Liver (tissue), 3 donors: ENCODE data around the gene PTPRN2.

Experiments
- CTCF ChIP-seq: fragments of 150-350 bp; IDR thresholded peaks from 2 replicates; pipeline ENCODE4 v1.5.1; 2017; ENCODE audit warnings: improper control_type of control experiment, low read depth, low read length; ENCODE audit not compliant: missing input control
- EGR1 ChIP-seq, 2 donors: IDR thresholded peaks; 2 replicates each; pipeline ENCODE4 v1.6.1; 2016 to 2018; ENCODE audit warnings: antibody characterized with exemption in 2 of 2, low read depth in 2 of 2
- FOXA1 ChIP-seq: IDR thresholded peaks from 2 replicates; pipeline ENCODE4 v1.6.1; 2016; ENCODE audit warnings: antibody characterized with exemption
- HNF4G ChIP-seq: IDR thresholded peaks from 2 replicates; pipeline ENCODE4 v1.6.1; 2016; ENCODE audit warnings: antibody characterized with exemption
- RAD21 ChIP-seq, 2 donors: IDR thresholded peaks; 2 replicates each; pipeline ENCODE4 v1.6.1; 2016; ENCODE audit warnings: antibody characterized with exemption in 2 of 2, mild to moderate bottlenecking in 2 of 2
- SP1 ChIP-seq: IDR thresholded peaks from 2 replicates; pipeline ENCODE4 v1.6.1; 2018; ENCODE audit warnings: antibody characterized with exemption, mild to moderate bottlenecking
- TAF1 ChIP-seq: conservative IDR thresholded peaks from 2 replicates; pipeline ENCODE4 v1.6.1; 2016; ENCODE audit warnings: antibody characterized with exemption, mild to moderate bottlenecking
- YY1 ChIP-seq: IDR thresholded peaks from 2 replicates; pipeline ENCODE4 v1.6.1; 2016; ENCODE audit warnings: antibody characterized with exemption, mild to moderate bottlenecking
- ZBTB33 ChIP-seq: IDR thresholded peaks from 2 replicates; pipeline ENCODE4 v1.6.1; 2016; ENCODE audit warnings: antibody characterized with exemption
- TF ChIP-seq, protein P1 (sequence below): IDR thresholded peaks from 2 replicates; pipeline ENCODE4 v1.6.1; 2016; ENCODE audit warnings: antibody characterized with exemption
- TF ChIP-seq, protein P2 (sequence below): IDR thresholded peaks from 2 replicates; pipeline ENCODE4 v1.6.1; 2016; ENCODE audit warnings: antibody characterized with exemption
- TF ChIP-seq, protein P3 (sequence below): IDR thresholded peaks from 2 replicates; pipeline ENCODE4 v1.6.1; 2016; ENCODE audit warnings: antibody characterized with exemption, mild to moderate bottlenecking
- donor health status: healthy.
- donor health status: healthy.

DNA sequence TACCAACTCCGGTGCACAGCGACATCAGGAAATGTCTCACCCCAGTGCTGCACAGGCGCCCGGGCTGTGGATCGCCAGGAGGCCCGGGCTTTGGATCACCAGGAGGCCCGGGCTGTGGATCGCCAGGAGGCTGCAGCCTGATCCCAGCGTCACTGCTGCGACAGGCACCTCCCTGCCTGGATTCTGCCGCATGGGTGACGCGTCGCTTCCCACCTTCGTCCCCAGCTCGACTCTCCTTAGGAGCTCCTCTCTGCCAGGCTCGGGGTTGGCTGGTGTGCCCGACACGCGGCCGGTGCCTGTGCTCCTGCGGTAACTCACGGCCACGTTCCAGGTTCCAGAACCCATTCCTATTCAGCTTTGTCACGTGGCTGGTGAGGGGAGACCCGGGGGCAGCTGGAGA, 993.3 kb downstream of the PTPRN2 start:
- no peak for TF ChIP-seq CTCF
- no peak for TF ChIP-seq RAD21 (IDR thresholded peaks at IDR 0.05)
- TF ChIP-seq, protein P1, sequence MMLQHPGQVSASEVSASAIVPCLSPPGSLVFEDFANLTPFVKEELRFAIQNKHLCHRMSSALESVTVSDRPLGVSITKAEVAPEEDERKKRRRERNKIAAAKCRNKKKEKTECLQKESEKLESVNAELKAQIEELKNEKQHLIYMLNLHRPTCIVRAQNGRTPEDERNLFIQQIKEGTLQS, result no peak
- no peak for TF ChIP-seq HNF4G
- TF ChIP-seq, protein P2, sequence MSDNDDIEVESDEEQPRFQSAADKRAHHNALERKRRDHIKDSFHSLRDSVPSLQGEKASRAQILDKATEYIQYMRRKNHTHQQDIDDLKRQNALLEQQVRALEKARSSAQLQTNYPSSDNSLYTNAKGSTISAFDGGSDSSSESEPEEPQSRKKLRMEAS, result no peak
- TF ChIP-seq FOXA1, result no peak
- TF ChIP-seq, protein P3, sequence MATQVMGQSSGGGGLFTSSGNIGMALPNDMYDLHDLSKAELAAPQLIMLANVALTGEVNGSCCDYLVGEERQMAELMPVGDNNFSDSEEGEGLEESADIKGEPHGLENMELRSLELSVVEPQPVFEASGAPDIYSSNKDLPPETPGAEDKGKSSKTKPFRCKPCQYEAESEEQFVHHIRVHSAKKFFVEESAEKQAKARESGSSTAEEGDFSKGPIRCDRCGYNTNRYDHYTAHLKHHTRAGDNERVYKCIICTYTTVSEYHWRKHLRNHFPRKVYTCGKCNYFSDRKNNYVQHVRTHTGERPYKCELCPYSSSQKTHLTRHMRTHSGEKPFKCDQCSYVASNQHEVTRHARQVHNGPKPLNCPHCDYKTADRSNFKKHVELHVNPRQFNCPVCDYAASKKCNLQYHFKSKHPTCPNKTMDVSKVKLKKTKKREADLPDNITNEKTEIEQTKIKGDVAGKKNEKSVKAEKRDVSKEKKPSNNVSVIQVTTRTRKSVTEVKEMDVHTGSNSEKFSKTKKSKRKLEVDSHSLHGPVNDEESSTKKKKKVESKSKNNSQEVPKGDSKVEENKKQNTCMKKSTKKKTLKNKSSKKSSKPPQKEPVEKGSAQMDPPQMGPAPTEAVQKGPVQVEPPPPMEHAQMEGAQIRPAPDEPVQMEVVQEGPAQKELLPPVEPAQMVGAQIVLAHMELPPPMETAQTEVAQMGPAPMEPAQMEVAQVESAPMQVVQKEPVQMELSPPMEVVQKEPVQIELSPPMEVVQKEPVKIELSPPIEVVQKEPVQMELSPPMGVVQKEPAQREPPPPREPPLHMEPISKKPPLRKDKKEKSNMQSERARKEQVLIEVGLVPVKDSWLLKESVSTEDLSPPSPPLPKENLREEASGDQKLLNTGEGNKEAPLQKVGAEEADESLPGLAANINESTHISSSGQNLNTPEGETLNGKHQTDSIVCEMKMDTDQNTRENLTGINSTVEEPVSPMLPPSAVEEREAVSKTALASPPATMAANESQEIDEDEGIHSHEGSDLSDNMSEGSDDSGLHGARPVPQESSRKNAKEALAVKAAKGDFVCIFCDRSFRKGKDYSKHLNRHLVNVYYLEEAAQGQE, result no peak
- TF ChIP-seq SP1, result no peak
- no peak for TF ChIP-seq YY1
- TF ChIP-seq EGR1 (IDR thresholded peaks at IDR 0.05; ENCODE audit: low read depth in 2 of 2), result no peak
- TF ChIP-seq ZBTB33, result no peak
- TF ChIP-seq TAF1, result no peak
